HAP-1 (cell line): ENCODE results near the gene RBM18.

Experiments used
- DNase-seq, 2 experiments: peaks; one replicate each; pipeline ENCODE4 v3.0.0-alpha.2; 2016 to 2020; ENCODE audit warnings: low spot score in 2 of 2
- H3K27me3 ChIP-seq: fragments of 250-450 bp; sonication (Bioruptor Pico); 2 replicates; pipeline ENCODE4 v1.5.1; 2020; ENCODE audit warnings: low read depth, mild to moderate bottlenecking, moderate library complexity
- H3K36me3 ChIP-seq: fragments of 250-450 bp; sonication (Bioruptor Pico); replicated peaks from 2 replicates; pipeline ENCODE4 v1.5.1; 2020; ENCODE audit warnings: mild to moderate bottlenecking
- H3K4me1 ChIP-seq: fragments of 250-450 bp; sonication (Bioruptor Pico); 2 replicates; pipeline ENCODE4 v1.5.1; 2020; ENCODE audit warnings: mild to moderate bottlenecking
- H3K4me3 ChIP-seq: fragments of 250-450 bp; sonication (Bioruptor Pico); 2 replicates; pipeline ENCODE4 v1.5.1; 2020; ENCODE audit warnings: mild to moderate bottlenecking, moderate library complexity
- H3K9me3 ChIP-seq: fragments of 250-450 bp; sonication (Bioruptor Pico); 2 replicates; pipeline ENCODE4 v1.5.1; 2020; ENCODE audit warnings: mild to moderate bottlenecking, moderate library complexity
- in situ Hi-C: fragments of 300-500 bp; cut with MboI; formaldehyde crosslinking; loops from 3 replicates; pipeline ENCODE4 v1.14.3; 2020; ENCODE audit warnings: low sequenced_read_pairs, inconsistent platforms, mixed read lengths

Gene RBM18

DNA sequence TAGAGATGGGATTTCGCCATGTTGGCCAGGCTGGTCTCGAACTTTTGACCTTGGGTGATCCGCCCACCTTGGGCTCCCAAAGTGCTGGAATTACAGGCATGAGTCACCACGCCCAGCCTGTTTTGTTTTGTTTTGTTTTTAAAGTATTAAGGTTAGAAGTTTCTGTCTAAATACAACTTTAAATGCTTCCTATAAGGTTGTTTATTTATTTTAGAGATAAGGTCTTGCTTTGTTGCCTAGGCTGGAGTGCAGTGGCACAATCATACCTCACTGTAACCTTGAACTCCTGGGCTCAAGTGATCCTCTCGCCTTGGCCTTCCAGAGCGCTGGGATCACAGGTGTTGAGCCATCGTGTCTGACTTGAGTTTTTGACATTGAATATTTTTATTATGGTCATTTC is 11.5 kb upstream of the RBM18 start:
- Histone ChIP-seq H3K36me3 (peaks cover 52% of the 10 kb centered on the region), H3K4me1 (no peaks in the 10 kb centered on the region), H3K27me3 (no peaks in the 10 kb centered on the region), H3K4me3 (no peak overlapping the region), H3K9me3 (peaks cover 3% of the 10 kb centered on the region)
- no peak for DNase-seq
- in situ Hi-C loops = no loop called here

DNA sequence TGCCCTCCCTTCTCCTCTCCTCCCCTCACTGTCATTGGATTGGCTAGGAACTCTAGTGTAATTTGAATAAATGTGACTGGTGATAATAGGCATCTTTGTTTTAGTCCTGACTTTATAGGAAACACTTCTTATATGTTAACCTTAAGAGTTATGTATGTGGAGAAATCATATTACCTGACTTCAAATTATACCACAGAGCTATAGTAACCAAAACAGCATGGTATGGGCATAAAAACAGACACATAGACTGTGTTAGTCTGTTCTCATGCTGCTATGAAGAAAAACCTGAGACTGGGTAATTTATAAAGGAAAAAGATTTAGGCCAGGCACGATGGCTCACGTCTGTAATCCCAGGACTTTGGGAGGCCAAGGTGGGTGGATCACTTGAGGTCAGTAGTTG is 9.4 kb upstream of the RBM18 start:
- in situ Hi-C loops = no loop called here
- H3K9me3 ChIP-seq = peaks cover 3% of the 10 kb centered on the region
- no peak for DNase-seq
- H3K27me3 ChIP-seq = no peaks in the 10 kb centered on the region
- peaks cover 55% of the 10 kb centered on the region for H3K36me3 ChIP-seq
- no peaks in the 10 kb centered on the region for H3K4me1 ChIP-seq
- no peak overlapping the region for H3K4me3 ChIP-seq

DNA sequence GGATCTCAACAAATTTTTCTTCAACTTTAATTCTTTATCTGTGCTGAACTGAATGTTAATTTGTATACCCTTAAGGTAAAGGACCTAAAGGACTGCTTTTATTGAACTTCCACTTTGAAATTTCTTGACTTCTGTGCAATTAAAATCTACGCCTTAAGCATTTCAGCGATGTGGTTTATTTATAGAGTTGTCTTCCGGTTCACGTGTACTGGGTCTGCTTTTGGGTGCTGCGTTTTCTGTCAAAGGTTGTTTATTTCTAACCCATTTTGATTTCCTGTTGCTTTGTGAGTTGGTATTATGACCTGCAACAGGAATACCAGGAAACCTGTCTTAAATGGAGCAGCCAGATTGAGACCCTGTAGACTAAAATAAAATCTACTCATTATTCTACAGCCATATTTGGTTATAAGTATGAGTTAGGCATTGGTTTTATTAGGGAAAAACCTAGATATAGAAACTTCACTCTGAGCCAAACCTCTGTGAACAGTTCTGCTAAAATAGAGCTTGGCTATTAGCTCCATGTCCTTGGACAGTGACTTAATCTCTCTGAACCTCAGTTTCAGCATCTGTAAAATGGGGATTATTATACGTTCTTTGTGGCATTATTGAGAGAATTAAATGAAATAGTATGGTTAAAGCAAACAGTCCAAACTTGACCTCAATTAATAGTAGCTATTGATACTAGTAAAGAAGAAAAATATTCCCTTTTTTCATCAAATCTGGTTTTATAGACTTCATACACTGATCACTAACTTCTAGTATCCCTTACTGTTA is 3.6 kb upstream of the RBM18 start:
- DNase-seq = no peak
- Histone ChIP-seq H3K9me3 (no peaks in the 10 kb centered on the region), H3K27me3 (no peaks in the 10 kb centered on the region), H3K36me3 (peaks cover 47% of the 10 kb centered on the region), H3K4me1 (peaks cover 11% of the 10 kb centered on the region), H3K4me3 (no peak overlapping the region)
- in situ Hi-C loops = no loop called here

DNA sequence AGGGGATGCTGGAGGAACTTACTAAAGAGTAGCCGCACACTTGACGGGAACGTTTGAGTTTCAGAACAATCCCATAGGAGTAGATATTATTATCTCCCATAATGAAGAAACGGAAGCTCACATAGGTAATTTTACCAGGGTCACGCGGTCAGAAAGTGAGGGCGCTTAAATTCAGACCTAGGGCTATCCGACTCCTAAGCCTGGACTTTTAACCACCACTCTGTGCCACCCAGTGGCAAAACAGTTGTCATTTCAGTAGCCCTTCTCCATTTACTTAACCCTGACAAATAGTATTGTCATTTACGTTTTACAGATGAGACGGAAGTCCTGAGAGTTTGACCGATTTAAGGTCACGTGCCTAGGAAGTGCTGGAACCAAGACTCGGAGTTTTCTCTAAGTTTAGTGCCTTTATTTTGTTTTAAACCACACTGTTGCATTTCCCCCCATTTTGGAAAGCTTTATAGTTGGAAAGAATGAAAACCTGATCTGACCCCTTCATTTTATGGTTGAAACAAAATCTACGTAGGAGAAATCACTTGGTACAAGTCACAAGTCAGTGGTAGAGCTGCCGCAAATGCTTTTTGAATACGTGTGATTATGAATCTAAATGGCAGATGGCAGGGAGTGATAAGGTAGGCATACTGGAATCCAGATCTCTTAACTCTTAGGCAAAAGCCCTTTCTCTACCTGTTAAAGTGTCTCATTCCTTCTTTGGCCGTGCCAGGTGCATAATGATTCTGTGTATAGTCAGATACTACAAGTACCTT is 692 bp upstream of the RBM18 start:
- peak in 1 of 2 experiments; percentile 50 for DNase-seq
- in situ Hi-C loops = no loop called here
- no peaks in the 10 kb centered on the region for H3K27me3 ChIP-seq
- peaks cover 22% of the 10 kb centered on the region for H3K4me1 ChIP-seq
- peak overlapping the region; percentile 77 for H3K4me3 ChIP-seq
- peaks cover 27% of the 10 kb centered on the region for H3K36me3 ChIP-seq
- no peaks in the 10 kb centered on the region for H3K9me3 ChIP-seq

DNA sequence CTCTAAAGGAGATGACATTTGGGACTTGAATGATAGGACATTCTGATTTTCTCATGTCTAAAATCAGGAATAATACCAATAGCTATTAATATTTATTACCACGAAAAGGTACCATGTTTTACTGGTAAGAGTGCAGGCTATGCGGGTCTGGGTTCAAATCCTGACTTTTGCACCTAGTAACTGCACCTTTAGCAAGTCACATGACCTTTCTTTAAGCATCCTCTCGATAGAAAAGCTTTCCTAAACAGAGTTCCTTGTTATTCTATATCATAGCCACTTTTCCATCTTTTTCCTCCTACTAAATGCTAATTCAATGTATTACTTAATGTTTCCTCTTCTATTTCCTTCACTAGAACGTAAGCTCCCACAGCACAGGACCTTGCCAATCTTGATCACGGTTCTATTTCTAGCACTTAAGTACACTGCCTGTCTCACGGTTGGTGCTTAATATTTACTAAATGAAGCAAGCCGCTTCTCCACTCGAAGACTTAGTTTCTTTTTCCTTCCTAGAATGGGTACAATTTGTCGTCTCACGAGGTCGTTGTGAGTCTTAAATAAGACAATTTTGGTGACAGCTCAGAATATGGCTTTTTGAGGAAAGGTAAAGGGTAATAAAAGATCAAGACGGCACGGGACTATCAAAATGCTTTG is 816 bp downstream of the RBM18 start:
- no peak for DNase-seq
- H3K27me3 ChIP-seq = no peaks in the 10 kb centered on the region
- H3K36me3 ChIP-seq = peaks cover 27% of the 10 kb centered on the region

DNA sequence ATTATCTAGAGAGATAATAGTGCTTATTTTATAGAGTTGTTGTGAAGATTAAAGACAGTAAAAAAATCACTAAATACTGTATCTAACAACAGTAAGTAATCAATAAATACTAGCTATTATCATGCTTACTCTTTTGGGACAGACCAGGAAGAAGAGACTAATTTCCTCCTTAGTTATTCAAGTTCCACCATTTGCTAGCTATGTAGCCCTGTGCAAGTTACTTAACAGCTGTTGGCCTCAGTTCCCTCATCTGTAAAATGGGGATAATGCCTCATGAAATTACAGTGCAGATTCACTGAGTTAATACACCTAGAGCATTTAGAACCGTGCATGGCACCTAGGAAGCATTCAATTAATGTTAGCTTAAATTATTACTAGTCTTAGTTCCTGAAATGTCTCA is 2.6 kb downstream of the RBM18 start:
- Histone ChIP-seq H3K27me3 (no peaks in the 10 kb centered on the region), H3K4me3 (no peak overlapping the region), H3K4me1 (peaks cover 31% of the 10 kb centered on the region), H3K36me3 (peaks cover 27% of the 10 kb centered on the region), H3K9me3 (no peaks in the 10 kb centered on the region)
- in situ Hi-C loops = no loop called here
- no peak for DNase-seq

More for the DNA sequence above, 816 bp downstream of the RBM18 start:
- peak overlapping the region; percentile 77 for H3K4me3 ChIP-seq
- H3K9me3 ChIP-seq = no peaks in the 10 kb centered on the region
- in situ Hi-C loops = no loop called here
- peaks cover 22% of the 10 kb centered on the region for H3K4me1 ChIP-seq

DNA sequence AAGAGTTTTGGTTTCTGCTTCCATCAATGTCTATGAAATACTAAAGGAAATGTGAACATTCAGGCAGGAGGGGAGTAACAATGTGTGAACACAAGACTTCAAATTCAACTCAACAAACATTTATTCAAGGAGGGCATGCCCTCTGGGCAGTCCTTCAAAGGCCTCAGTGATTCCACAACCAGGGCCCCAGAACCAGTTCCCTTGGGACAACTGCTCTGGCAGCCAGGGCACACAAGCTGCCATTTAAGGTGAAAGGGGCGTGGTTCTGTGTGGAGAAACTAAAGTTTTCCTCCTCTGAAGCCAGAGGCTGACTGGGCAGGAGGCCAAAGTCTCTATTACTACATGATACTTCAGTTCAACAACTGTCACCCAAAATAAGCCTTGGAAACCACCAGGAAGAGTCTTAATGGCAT is 3.2 kb downstream of the RBM18 start:
- Histone ChIP-seq H3K27me3 (no peaks in the 10 kb centered on the region), H3K9me3 (no peaks in the 10 kb centered on the region), H3K36me3 (peaks cover 26% of the 10 kb centered on the region), H3K4me1 (peaks cover 37% of the 10 kb centered on the region), H3K4me3 (no peak overlapping the region)
- in situ Hi-C loops = no loop called here
- peak; percentile 90 for DNase-seq

DNA sequence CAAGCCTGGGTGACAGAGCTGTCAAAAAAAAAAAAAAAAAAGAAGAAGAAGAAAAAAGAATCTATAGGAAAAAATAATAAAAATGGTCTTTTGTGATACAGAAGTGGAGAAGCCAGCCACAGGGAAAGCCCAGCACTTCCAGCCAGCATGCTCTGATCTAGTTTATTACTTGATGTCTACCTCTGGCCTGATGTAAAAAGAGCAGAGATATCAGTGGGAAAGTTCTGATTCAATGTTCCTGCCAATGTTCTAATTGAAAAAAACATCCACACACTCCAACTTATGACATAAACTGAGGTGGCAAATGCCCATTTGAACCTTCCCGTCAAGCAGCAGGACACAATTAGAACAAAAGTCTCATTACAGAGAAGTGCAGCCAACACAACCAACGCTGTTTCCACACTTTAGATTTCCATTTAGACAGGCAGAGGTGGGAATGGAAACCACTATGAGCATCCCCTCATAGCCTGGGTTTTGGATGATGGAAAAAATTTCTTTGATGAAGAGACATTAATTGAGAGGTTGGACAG is 5.7 kb downstream of the RBM18 start:
- peaks cover 14% of the 10 kb centered on the region for H3K36me3 ChIP-seq
- H3K27me3 ChIP-seq = no peaks in the 10 kb centered on the region
- DNase-seq = no peak
- in situ Hi-C loops = no loop called here
- H3K4me1 ChIP-seq = peaks cover 52% of the 10 kb centered on the region
- no peak overlapping the region for H3K4me3 ChIP-seq
- H3K9me3 ChIP-seq = no peaks in the 10 kb centered on the region

DNA sequence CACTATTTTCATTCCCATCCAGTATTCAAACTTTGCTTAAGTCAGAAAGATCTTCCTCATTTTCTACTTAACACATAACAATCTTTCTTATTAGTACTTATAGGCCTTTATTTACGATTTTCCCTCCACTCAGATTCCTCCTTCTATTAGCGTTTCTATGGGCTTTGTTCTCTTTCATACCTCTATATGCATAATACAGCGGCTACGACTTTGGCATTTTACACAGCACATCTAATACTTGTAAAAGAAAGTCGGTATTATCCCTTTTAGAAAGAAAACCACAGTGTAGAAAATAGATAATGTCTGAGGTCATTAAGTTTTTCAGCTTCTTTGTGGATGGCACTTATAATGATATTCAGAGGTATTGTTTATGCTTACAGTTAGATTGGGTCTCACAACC is 8.4 kb downstream of the RBM18 start:
- no peak overlapping the region for H3K4me3 ChIP-seq
- no peaks in the 10 kb centered on the region for H3K9me3 ChIP-seq
- in situ Hi-C loops = no loop called here
- peaks cover 39% of the 10 kb centered on the region for H3K4me1 ChIP-seq
- peak; percentile 57 to 99 for DNase-seq
- H3K27me3 ChIP-seq = no peaks in the 10 kb centered on the region
- peaks cover 21% of the 10 kb centered on the region for H3K36me3 ChIP-seq

DNA sequence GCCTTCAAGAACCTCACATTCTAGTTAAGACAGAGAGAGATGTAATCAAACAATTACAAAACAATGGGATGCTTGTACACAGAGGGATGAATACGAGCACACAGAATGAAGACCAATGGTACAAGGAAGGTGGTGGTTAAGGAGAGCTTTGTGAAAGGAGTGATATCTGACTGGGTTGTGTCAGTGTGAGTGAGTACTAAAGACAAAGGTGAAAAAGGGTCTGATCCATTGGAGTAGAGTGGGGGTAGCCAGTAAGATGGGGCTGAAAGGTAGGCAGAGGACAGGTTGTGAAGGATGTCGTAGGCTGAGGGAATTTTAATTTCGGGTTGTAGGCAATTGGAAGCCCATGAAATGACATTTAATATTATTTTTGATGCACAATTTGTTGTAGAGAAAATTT is 9.9 kb downstream of the RBM18 start:
- Histone ChIP-seq H3K36me3 (peaks cover 23% of the 10 kb centered on the region), H3K27me3 (no peaks in the 10 kb centered on the region), H3K4me1 (peaks cover 39% of the 10 kb centered on the region), H3K4me3 (no peak overlapping the region), H3K9me3 (no peaks in the 10 kb centered on the region)
- no peak for DNase-seq
- in situ Hi-C loops = no loop called here

DNA sequence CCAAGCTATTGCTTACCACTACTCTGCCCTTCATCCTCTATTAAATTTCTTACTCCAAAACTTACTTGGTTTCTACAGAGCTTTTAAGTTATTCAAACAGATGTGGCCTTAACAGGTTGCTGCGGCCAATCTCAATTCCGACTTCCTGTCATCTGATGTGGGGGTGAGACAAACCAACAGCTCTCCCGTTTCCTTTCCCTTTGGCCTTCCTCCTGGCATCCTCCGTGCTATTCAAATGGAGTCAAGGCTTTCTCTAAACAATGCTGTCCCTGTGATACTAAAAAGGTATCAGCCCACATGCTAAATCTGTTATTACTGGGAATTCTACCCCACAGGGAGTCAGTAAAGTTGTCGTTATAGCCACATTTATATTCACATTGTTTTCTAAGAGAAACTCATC is 11.8 kb downstream of the RBM18 start:
- no peak for DNase-seq
- H3K9me3 ChIP-seq = no peaks in the 10 kb centered on the region
- no peaks in the 10 kb centered on the region for H3K27me3 ChIP-seq
- in situ Hi-C loops = no loop called here
- peaks cover 27% of the 10 kb centered on the region for H3K36me3 ChIP-seq
- no peak overlapping the region for H3K4me3 ChIP-seq
- H3K4me1 ChIP-seq = peaks cover 37% of the 10 kb centered on the region

DNA sequence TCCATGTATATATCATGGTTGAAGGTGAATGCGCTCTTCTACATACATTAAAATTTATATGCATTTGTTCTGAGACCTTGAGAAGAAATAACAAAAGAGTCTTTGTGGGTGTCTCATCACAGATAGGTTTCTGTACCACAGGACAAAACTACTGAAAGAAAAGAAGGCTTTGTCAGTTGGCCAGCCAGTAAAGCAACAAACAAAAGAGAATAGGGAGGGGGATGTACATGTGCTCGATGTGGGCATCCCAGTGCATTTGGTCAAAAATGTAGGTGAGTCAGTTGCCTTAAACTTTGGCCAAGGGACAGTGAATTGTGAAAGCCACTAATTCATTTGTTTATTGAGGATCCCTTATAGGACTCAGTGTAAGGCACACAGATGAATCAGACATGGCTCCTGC is 13.3 kb downstream of the RBM18 start:
- Histone ChIP-seq H3K4me3 (no peak overlapping the region), H3K36me3 (peaks cover 33% of the 10 kb centered on the region)

DNA sequence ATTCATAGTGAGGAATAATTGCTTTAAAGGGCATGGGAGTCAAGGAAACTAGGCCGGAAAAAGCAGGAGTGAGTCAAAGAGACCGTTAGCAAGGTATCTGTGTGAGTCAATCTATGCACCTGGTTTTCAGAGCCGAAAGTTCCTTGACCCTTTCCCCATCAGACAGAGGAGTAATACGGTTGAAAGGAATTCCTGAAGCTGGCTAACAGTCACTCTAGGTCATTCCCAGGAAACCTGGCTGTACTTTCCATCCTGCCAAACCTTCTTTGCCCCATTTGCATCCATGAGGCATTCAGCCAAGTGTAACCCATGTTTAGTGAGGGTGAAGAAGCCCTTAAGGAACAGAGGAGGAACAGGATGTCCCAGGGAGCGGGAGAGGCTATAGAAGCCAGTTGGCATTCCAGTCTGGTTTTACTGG is 16.2 kb downstream of the RBM18 start:
- no peaks in the 10 kb centered on the region for H3K27me3 ChIP-seq
- H3K36me3 ChIP-seq = peaks cover 52% of the 10 kb centered on the region
- H3K9me3 ChIP-seq = no peaks in the 10 kb centered on the region
- in situ Hi-C loops = no loop called here
- no peak overlapping the region for H3K4me3 ChIP-seq
- peaks cover 3% of the 10 kb centered on the region; the same call in 1 of the 2 replicates for H3K4me1 ChIP-seq
- DNase-seq = no peak

More for the DNA sequence above, 13.3 kb downstream of the RBM18 start:
- Histone ChIP-seq H3K9me3 (no peaks in the 10 kb centered on the region), H3K27me3 (no peaks in the 10 kb centered on the region), H3K4me1 (peaks cover 23% of the 10 kb centered on the region)
- in situ Hi-C loops = no loop called here
- no peak for DNase-seq

DNA sequence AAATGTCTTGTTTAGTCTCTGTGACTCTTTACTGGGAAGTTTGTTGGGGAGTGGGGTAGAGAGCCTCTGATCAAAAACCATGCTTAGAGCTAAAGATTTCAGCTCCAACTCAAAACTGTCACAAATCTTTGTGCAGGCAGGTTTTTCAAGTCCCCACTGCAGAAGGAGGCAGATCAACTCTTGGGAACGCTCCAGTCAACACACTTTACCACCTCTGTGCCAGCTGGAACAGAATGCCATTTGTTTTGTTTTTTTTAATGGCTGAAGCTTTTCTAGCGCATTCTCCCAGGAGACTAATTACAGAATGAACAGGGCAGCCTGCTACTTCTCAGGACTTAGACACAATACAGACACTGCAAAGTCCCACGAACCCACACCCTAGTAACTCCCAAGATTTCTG is 18.0 kb downstream of the RBM18 start:
- DNase-seq = no peak
- in situ Hi-C loops = no loop called here
- H3K36me3 ChIP-seq = peaks cover 58% of the 10 kb centered on the region
- no peaks in the 10 kb centered on the region for H3K27me3 ChIP-seq
- H3K4me1 ChIP-seq = peaks cover 3% of the 10 kb centered on the region; the same call in 1 of the 2 replicates
- no peak overlapping the region for H3K4me3 ChIP-seq
- H3K9me3 ChIP-seq = no peaks in the 10 kb centered on the region
